ENCODE measurements around the gene EPN3.

EPN3 gene

DNA sequence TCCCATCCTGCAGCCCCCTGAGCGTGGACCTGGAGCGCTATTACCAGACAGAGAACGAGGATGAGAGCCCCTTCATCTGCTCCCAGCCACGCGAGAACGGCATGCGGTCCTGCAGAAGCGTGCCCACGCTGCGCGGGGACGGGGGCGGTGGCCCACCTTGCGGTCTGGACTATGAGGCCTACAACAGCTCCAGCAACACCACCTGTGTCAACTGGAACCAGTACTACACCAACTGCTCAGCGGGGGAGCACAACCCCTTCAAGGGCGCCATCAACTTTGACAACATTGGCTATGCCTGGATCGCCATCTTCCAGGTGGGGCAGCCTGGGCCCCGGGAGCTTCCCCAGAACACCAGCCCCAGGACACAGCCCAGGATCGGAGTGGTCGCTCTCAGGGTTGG lies 40.0 kb downstream of the EPN3 start:
- DNase-seq = no peak

DNA sequence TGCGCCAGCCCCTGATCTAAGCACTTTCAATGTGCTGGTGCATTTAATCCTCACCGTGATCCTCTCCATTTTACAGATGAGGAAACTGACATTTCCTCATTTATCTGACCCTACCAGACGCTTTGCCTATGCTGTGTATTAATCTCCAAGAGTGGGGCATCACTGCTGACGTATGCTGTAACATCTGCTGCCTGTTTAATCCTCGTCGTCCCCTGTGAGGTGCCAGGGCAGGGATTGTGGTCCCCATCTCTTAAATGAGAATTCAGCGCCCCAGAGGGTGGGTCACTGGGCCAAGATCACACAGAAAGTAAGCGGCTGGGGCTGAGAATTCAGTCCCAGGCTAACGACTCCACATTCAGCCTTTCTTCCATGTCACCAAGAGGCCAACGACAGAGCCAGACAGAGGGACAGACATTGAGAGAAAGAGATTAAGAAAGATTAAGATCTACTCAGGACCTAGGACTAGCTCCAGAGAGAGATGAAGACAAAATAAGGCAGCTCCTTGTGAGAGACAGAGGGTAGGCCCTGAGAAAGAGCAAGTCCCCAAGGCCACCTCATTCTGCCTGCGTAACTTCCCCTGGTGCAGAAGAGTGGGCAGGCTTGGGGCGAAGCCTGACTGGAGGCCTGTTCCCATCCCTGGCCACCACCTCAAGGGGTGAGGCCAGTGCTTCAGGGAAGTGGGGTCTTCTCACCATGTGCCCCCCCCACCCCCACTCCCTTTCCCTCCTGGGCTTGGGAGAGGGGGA lies 41.5 kb downstream of the EPN3 start:
- DNase-seq = no peak

DNA sequence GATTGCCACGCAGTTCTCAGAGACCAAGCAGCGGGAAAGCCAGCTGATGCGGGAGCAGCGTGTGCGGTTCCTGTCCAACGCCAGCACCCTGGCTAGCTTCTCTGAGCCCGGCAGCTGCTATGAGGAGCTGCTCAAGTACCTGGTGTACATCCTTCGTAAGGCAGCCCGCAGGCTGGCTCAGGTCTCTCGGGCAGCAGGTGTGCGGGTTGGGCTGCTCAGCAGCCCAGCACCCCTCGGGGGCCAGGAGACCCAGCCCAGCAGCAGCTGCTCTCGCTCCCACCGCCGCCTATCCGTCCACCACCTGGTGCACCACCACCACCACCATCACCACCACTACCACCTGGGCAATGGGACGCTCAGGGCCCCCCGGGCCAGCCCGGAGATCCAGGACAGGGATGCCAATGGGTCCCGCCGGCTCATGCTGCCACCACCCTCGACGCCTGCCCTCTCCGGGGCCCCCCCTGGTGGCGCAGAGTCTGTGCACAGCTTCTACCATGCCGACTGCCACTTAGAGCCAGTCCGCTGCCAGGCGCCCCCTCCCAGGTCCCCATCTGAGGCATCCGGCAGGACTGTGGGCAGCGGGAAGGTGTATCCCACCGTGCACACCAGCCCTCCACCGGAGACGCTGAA lies 43.2 kb downstream of the EPN3 start:
- no peak for DNase-seq

DNA sequence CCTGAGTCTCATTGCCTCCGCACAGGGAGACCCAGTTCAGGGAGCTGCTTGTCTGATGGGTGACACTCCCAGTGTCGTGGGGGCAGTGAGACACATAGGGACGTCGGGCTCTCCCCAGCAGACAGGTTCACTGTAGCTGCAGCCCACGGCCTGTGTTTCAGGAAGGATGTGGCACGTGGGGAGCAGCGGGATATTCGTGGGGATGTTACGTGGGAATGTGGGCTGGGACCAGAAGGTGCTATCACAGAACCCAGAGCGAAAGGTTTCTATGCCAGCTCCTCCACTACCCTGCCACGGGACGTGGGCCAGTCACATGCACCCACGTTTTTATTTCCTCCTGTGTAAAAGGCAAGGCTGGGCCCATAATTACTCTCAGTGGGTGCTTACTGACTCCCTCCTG lies 44.3 kb downstream of the EPN3 start:
- no peak for DNase-seq

GRCh38 chr17:50577451-50577954 lies 45.0 kb downstream of the EPN3 start:
- DNase-seq = no peak

DNA sequence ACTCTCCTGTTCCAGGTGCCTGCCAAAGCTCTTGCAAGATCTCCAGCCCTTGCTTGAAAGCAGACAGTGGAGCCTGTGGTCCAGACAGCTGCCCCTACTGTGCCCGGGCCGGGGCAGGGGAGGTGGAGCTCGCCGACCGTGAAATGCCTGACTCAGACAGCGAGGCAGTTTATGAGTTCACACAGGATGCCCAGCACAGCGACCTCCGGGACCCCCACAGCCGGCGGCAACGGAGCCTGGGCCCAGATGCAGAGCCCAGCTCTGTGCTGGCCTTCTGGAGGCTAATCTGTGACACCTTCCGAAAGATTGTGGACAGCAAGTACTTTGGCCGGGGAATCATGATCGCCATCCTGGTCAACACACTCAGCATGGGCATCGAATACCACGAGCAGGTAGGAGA lies 45.6 kb downstream of the EPN3 start:
- no peak for DNase-seq

GRCh38 chr17:50579399-50579798 lies 46.9 kb downstream of the EPN3 start:
- no peak for DNase-seq

GRCh38 chr17:50580646-50581045 lies 48.1 kb downstream of the EPN3 start:
- DNase-seq = no peak

DNA sequence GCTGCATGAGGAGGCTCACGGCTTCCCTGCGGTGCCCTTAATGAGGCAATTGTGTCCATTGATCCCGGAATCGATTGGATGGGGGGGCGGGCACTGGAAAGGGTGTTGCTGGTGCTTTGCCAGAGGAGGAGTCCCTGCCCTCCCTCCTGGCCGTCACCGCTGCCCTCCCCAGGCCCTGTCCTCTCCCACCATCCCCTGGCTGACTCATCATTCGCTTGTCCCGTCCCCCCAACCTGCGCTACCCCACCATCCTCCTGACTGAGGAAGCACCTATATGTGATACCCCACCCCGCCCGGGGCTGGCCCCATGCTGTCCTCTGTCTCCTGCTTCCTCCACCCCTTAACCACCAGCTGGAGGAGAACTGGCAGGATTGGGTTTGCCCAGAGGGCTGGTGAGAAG lies 48.8 kb downstream of the EPN3 start:
- DNase-seq = no peak

DNA sequence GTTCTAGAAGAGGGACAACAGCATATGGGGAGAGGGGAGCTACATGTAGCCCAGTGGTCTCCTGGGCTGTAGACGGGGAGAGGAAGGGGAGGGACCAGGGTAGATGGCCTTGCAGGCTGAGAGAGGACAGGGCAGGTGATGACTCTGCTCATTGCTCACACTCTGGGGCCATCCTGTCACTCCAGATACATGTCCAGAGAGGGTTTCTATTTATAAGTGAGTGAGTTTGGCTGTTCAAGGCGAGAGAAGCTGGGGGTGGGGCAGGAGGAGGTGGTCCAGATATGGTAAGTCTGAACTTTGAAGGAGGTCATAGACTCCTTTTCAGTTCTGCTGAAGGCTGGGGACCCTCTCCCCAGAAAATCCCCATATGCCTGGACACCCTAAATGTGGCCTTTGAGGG lies 50.2 kb downstream of the EPN3 start:
- no peak for DNase-seq

DNA sequence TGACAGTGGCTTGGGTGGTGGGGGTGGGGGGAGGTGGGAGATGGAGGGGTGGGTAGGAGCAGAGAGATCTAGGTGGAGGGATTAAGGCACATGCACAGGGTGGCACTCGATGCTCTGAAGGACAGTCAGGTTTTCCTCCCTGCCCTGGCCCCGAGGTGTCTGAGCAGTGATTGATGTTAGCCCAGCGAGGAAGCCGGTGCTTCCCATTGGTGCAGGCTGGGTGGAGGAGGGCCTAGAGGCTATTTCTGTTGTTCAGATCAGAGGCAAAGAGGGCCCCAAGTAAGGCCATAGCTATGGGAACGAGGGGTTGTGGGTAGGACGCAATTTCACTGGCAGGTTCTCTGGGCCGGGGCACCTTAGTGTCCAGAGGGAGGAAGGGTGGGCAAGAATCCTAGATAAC lies 51.1 kb downstream of the EPN3 start:
- no peak for DNase-seq

DNA sequence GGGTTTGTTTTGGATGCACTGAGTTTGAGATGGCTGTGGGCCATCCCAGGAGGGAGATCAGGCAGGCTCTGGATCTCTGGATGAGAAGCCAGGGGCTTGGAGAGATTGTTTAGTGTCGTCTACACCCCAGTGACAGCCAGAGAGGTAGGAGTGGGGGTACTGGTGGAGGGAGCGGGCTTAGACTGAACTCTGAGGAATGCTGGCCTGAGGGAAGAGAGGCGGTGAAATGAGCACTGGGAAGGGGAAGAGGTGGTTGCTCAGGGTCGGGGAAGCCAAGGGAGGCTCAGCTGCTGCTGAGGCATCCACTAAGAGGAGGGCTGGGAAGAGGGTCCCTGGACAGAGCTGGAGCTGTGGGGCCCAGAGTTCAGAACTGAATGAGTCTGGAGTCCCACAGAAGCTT lies 51.6 kb downstream of the EPN3 start:
- no peak for DNase-seq

DNA sequence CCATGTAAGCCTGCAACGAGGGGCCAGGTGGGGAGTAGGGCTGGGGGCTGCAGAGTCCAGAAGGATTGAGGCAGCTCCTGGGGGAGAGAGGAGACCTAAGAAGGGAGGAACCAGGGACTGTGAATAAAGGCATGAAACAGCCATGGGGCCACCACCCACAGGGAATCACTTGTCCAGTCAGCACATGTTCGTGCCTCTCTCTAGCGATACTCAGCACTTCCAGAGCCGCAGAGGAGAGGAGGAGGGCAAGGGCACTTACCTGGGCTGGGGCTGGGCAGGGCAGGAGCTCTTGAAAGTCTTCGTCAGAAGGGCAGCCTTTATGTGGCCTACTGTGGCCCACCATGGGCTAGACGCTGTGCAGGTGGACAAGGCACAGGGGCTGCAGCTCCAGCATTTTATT lies 52.2 kb downstream of the EPN3 start:
- no peak for DNase-seq

- DNase-seq = no peak
Observed at GRCh38 chr17:50585346-50585745, 52.8 kb downstream of the EPN3 start.

DNA sequence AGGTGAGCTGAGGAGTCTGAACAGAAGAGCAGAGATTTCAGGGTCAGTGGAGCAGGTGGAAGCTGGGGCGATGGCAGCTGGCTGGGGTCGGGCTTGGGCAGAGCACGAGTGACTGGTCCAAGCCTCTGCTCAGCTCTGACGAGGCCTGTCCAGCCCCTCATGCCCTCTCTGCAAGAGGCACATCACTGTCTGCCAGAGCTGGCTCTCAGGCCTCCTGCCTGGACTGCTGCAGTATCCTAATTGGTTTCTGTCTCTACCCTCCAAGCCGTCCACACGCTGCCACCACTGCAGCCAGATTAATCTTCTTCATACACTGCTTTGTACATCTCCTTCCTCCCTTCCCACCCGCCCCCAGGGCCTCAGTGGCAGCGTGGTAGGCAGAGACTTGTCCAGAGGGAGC lies 53.4 kb downstream of the EPN3 start:
- DNase-seq = no peak

GRCh38 chr17:50586421-50587247 lies 54.1 kb downstream of the EPN3 start:
- DNase-seq = no peak

GRCh38 chr17:50587571-50587970 lies 55.0 kb downstream of the EPN3 start:
- no peak for DNase-seq

DNA sequence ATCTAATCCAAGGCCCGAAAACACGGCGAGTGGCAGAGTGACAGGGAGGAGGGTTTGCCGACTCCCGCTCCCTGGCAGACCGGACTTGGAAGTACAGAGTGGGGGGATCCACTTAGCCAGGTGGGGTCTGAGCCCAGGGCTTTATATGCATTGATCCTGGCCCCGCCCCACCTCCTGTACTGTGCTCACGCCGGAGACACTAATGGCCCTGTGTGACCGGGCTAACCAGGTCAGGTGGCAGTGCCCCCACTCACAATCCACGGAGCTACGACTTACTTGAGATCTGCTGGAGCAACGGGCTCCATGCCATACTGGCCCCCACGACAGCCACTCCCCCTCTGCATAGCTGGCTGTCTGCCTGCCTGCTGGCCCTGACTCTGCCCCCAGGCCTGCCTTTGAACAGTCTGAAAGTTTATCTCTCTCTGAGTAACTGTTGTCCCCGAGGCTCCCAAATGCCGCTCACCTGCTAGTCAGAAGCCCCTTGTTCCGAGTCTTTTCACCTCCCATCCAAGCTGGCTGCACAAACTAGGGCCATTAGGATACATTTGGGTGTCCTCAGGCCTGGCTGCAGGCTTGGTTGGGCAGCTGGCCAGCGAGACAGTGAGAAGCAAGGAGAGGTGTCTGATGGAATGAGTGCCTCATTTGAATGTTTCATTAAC lies 56.0 kb downstream of the EPN3 start:
- DNase-seq = no peak

DNA sequence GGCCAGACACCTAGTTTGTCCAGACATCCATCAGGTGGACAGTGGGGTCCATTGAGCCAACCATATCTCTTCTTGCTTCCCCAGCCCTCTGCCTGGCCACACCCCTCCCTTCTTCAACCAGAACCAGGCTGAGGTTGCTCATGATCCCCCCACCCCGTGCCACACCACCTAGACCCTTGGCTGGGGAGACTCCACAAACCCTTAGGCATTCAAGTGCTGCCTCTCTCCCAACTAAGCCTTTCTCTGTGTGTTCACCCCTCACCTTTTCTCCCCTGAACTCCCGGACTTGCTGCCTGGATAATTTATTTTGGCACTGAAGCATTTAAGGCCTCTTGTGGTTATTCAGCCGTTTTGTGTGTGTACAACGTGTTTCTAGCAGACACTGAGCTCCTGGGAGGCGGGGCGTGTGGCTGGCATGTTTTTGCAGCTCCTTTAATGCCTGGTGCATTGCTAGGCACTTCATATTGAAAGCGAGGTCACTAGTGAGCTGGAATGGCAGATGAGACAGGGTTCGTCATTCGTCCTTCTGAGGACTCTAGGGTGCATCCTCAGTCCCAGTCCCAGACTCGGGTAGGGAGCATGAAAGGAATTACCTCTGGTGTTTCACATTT lies 56.7 kb downstream of the EPN3 start:
- no peak for DNase-seq

DNA sequence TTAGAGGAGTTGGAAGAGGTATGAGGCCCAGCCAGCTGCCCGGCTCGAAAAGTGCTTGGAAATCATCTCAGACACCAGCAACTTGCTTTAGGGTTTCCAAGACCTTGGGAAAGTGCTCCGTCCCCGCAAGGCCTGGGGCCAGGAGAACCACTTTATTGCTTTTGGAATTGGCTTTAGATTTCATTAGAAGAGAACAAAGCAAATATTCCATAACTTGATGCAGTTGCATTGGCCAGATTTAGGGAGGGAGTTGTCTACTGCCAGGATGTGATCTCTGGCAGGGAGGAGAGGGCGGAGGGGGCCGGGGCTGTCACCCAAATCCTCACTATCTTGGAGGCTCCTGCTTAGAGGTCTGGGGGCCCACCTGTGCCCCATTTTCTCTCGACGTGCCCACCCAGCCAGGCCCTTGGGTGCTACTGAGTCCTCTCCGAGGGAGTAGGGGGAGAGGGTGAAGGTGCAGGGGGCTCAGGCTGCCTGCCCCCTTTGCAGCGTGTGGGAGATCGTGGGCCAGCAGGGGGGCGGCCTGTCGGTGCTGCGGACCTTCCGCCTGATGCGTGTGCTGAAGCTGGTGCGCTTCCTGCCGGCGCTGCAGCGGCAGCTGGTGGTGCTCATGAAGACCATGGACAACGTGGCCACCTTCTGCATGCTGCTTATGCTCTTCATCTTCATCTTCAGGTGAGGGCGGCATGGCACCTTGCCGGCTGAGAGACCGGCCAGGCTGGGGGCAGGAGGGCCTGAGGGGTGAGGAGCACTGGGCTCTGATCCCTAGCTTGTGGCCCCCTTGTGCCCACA lies 58.6 kb downstream of the EPN3 start:
- DNase-seq = no peak

DNA sequence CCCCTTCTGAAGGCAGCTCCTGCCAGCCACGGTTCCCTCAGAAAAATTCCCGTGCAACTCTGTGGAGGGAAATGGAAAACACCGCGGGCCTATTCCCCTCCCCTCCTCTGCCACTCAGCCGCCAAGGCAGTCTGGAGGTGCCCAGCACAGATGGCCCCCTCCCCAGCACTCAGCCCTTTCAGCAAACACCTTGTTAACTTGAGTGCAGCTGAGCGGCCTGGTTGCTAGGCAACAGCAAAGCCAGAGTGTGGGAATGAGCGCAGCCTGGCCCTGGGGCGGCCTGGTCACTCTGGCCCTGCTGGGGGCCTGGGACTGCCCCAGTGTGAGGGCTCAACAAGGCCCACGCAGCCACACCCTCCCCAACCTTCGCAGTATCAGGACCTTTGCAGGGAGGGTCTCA lies 60.8 kb downstream of the EPN3 start:
- DNase-seq = no peak
